IPS-20b (cell line): Measurements from ENCODE around the gene BUD31.
A peak's percentile ranks its signal among the peaks of the same experiment; 100 is the strongest.
"Not testable (repeated sequence)": the region's sequence is repeated elsewhere in the genome, so short reads cannot be mapped to it uniquely, and the experiment has no call there.

Source experiments
- H3K27ac ChIP-seq: one replicate; pipeline ENCODE4 v1.5.1; 2013; ENCODE audit warnings: low read length
- H3K27me3 ChIP-seq: 2 replicates; pipeline ENCODE4 v1.6.1; 2013; ENCODE audit warnings: mild to moderate bottlenecking, low read length, inconsistent platforms; ENCODE audit not compliant: insufficient read depth
- H3K36me3 ChIP-seq: 2 replicates; pipeline ENCODE4 v1.6.1; 2013; ENCODE audit warnings: low read depth, mild to moderate bottlenecking, inconsistent platforms, low read length, moderate library complexity; ENCODE audit not compliant: insufficient read depth
- H3K4me1 ChIP-seq: 2 replicates; pipeline ENCODE4 v1.6.1; 2013; ENCODE audit warnings: mild to moderate bottlenecking, control low read depth, inconsistent platforms, low read length, moderate library complexity; ENCODE audit not compliant: insufficient read depth
- H3K4me3 ChIP-seq: 2 replicates; pipeline ENCODE4 v1.5.1; 2013; ENCODE audit warnings: mild to moderate bottlenecking, low read length, inconsistent platforms
- H3K9ac ChIP-seq: 2 replicates; pipeline ENCODE4 v1.6.1; 2013; ENCODE audit warnings: low read depth, mild to moderate bottlenecking, inconsistent platforms, low read length, moderate library complexity
- H3K9me3 ChIP-seq: 2 replicates; pipeline ENCODE4 v1.6.1; 2013; ENCODE audit warnings: mild to moderate bottlenecking, low read depth, low read length, inconsistent platforms; ENCODE audit not compliant: insufficient read depth

Gene BUD31

GRCh38 chr7:99424932-99425730 is 16.4 kb downstream of the BUD31 start:
- Histone ChIP-seq H3K27me3 (no peaks in the 10 kb centered on the region), H3K4me1 (no peaks in the 10 kb centered on the region; the same call in 1 of the 2 replicates), H3K27ac (no peak overlapping the region), H3K36me3 (peaks cover 75% of the 10 kb centered on the region), H3K9ac (no peak overlapping the region), H3K4me3 (no peak overlapping the region), H3K9me3 (no peaks in the 10 kb centered on the region)

- Histone ChIP-seq H3K9ac (no peak overlapping the region), H3K27ac (no peak overlapping the region), H3K4me3 (no peak overlapping the region), H3K36me3 (peaks cover 70% of the 10 kb centered on the region), H3K27me3 (no peaks in the 10 kb centered on the region), H3K4me1 (no peaks in the 10 kb centered on the region), H3K9me3 (no peaks in the 10 kb centered on the region)
Observed at GRCh38 chr7:99428972-99429566, 20.3 kb downstream of the BUD31 start.

GRCh38 chr7:99429756-99430155 is 21.0 kb downstream of the BUD31 start:
- Histone ChIP-seq H3K9me3 (no peaks in the 10 kb centered on the region), H3K9ac (no peak overlapping the region), H3K4me1 (no peaks in the 10 kb centered on the region), H3K4me3 (no peak overlapping the region), H3K36me3 (peaks cover 70% of the 10 kb centered on the region), H3K27me3 (no peaks in the 10 kb centered on the region), H3K27ac (no peak overlapping the region)

- not testable (repeated sequence) for H3K4me3 ChIP-seq, H3K9ac ChIP-seq, H3K4me1 ChIP-seq, H3K27me3 ChIP-seq, H3K27ac ChIP-seq, H3K9me3 ChIP-seq
- H3K36me3 ChIP-seq, result peaks cover 66% of the 10 kb centered on the region
Observed at GRCh38 chr7:99431756-99432540, 23.2 kb downstream of the BUD31 start.

- 0 out of 2 replicates have a peak, but pooled peaks cover 5% of the 10 kb centered on the region for H3K4me1 ChIP-seq
- no peaks in the 10 kb centered on the region for H3K9me3 ChIP-seq
- peaks cover 66% of the 10 kb centered on the region for H3K36me3 ChIP-seq
- no peaks in the 10 kb centered on the region for H3K27me3 ChIP-seq
- no peak overlapping the region for H3K27ac ChIP-seq
- H3K9ac ChIP-seq, result no peak overlapping the region
- no peak overlapping the region for H3K4me3 ChIP-seq
Observed at GRCh38 chr7:99433158-99433557, 24.4 kb downstream of the BUD31 start.

- Histone ChIP-seq H3K4me1 (peaks cover 13% of the 10 kb centered on the region), H3K9me3 (no peaks in the 10 kb centered on the region), H3K27me3 (no peaks in the 10 kb centered on the region), H3K27ac (no peak overlapping the region), H3K4me3 (peak overlapping the region; percentile 98), H3K36me3 (peaks cover 43% of the 10 kb centered on the region), H3K9ac (peak overlapping the region; percentile 89)
Observed at GRCh38 chr7:99437946-99438572, 29.3 kb downstream of the BUD31 start.

GRCh38 chr7:99438573-99439480 is 30.1 kb downstream of the BUD31 start, which contains the start of the genes CPSF4 and PTCD1:
Gene CPSF4 (plus strand): TSS chr7:99438943. CDS start chr7:99439083, 140 bp downstream.
Gene PTCD1 (minus strand): TSS chr7:99438798. CDS start chr7:99435242, 3,556 bp downstream.
- Histone ChIP-seq H3K36me3 (peaks cover 43% of the 10 kb centered on the region), H3K27ac (no peak within 1 kb of the TSS), H3K27me3 (no peaks in the 10 kb centered on the region), H3K4me3 (peak within 1 kb of the TSS; percentile 98), H3K9ac (peak within 1 kb of the TSS; percentile 89), H3K4me1 (peaks cover 13% of the 10 kb centered on the region), H3K9me3 (no peaks in the 10 kb centered on the region)

- Histone ChIP-seq H3K36me3 (peaks cover 43% of the 10 kb centered on the region), H3K4me1 (peaks cover 13% of the 10 kb centered on the region), H3K9me3 (no peaks in the 10 kb centered on the region), H3K27me3 (no peaks in the 10 kb centered on the region), H3K4me3 (peak overlapping the region; percentile 98), H3K27ac (no peak overlapping the region), H3K9ac (no peak overlapping the region)
Observed at GRCh38 chr7:99440195-99440594, 31.4 kb downstream of the BUD31 start.

GRCh38 chr7:99446096-99446495 is 37.3 kb downstream of the BUD31 start:
- H3K27me3 ChIP-seq, result no peaks in the 10 kb centered on the region
- H3K27ac ChIP-seq, result no peak overlapping the region
- no peak overlapping the region for H3K9ac ChIP-seq
- peaks cover 97% of the 10 kb centered on the region for H3K36me3 ChIP-seq
- H3K9me3 ChIP-seq, result no peaks in the 10 kb centered on the region
- H3K4me1 ChIP-seq, result no peaks in the 10 kb centered on the region; the same call in 1 of the 2 replicates
- H3K4me3 ChIP-seq, result no peak overlapping the region

- Histone ChIP-seq H3K27ac (no peak overlapping the region), H3K9me3 (no peaks in the 10 kb centered on the region), H3K27me3 (no peaks in the 10 kb centered on the region), H3K4me3 (no peak overlapping the region), H3K36me3 (peaks cover 97% of the 10 kb centered on the region), H3K4me1 (no peaks in the 10 kb centered on the region), H3K9ac (no peak overlapping the region)
Observed at GRCh38 chr7:99447943-99448342, 39.2 kb downstream of the BUD31 start.
